ENCODE data around the gene CIC.

CIC gene

GRCh38 chr19:42303876-42304275, 34.8 kb downstream of the CIC start:
- in situ Hi-C loops (cut with MboI; ENCODE audit: low sequenced_read_pairs): no loop called here

- in situ Hi-C loops (cut with MboI; ENCODE audit: low sequenced_read_pairs): no loop called here
Observed at GRCh38 chr19:42306646-42307045, 37.6 kb downstream of the CIC start.

- in situ Hi-C loops (cut with MboI; ENCODE audit: low sequenced_read_pairs): no loop called here
Observed at GRCh38 chr19:42309686-42310085, 40.6 kb downstream of the CIC start.

GRCh38 chr19:42311657-42312056, 42.6 kb downstream of the CIC start:
- in situ Hi-C loops (cut with MboI; ENCODE audit: low sequenced_read_pairs): no loop called here

GRCh38 chr19:42312370-42312769, 43.3 kb downstream of the CIC start:
- in situ Hi-C loops (cut with MboI; ENCODE audit: low sequenced_read_pairs): no loop called here

GRCh38 chr19:42313096-42313839, 44.2 kb downstream of the CIC start, which contains the start of gene TMEM145:
TMEM145 (plus strand) TSS chr19:42313309; CDS start chr19:42313377, 68 bp downstream.
- in situ Hi-C loops (cut with MboI; ENCODE audit: low sequenced_read_pairs): no loop called here

- in situ Hi-C loops (cut with MboI; ENCODE audit: low sequenced_read_pairs): no loop called here
Observed at GRCh38 chr19:42313840-42314755, 45.0 kb downstream of the CIC start.

- in situ Hi-C loops (cut with MboI; ENCODE audit: low sequenced_read_pairs): no loop called here
Observed at GRCh38 chr19:42315024-42315423, 46.0 kb downstream of the CIC start.

GRCh38 chr19:42316223-42317211, 47.5 kb downstream of the CIC start:
- in situ Hi-C loops (cut with MboI; ENCODE audit: low sequenced_read_pairs): no loop called here

- in situ Hi-C loops (cut with MboI; ENCODE audit: low sequenced_read_pairs): no loop called here
Observed at GRCh38 chr19:42317535-42317934, 48.5 kb downstream of the CIC start.

GRCh38 chr19:42322305-42322704, 53.3 kb downstream of the CIC start:
- in situ Hi-C loops (cut with MboI; ENCODE audit: low sequenced_read_pairs): no loop called here

GRCh38 chr19:42323473-42323851, 54.4 kb downstream of the CIC start:
- in situ Hi-C loops (cut with MboI; ENCODE audit: low sequenced_read_pairs): no loop called here

GRCh38 chr19:42323852-42324654, 55.0 kb downstream of the CIC start:
- in situ Hi-C loops (cut with MboI; ENCODE audit: low sequenced_read_pairs): no loop called here

- in situ Hi-C loops (cut with MboI; ENCODE audit: low sequenced_read_pairs): no loop called here
Observed at GRCh38 chr19:42324655-42325307, 55.7 kb downstream of the CIC start.

GRCh38 chr19:42325308-42325895, 56.4 kb downstream of the CIC start, which contains the start of gene MEGF8:
MEGF8 (plus strand) TSS chr19:42325635; CDS start chr19:42326244, 609 bp downstream.
- in situ Hi-C loops (cut with MboI; ENCODE audit: low sequenced_read_pairs): no loop called here

- in situ Hi-C loops (cut with MboI; ENCODE audit: low sequenced_read_pairs): no loop called here
Observed at GRCh38 chr19:42325896-42326771, 57.1 kb downstream of the CIC start.

GRCh38 chr19:42326969-42327368, 57.9 kb downstream of the CIC start:
- in situ Hi-C loops (cut with MboI; ENCODE audit: low sequenced_read_pairs): no loop called here

GRCh38 chr19:42327381-42327780, 58.3 kb downstream of the CIC start:
- in situ Hi-C loops (cut with MboI; ENCODE audit: low sequenced_read_pairs): no loop called here
